ENCODE measurements around the gene SFMBT1. TPM values are rescaled to one million over a fixed set of nuclear protein-coding genes. Genes with fewer than 3 reads are reported as not detected.

Gene SFMBT1
- total RNA-seq, 1 experiment from 2014 or later, result 14.8 TPM

DNA sequence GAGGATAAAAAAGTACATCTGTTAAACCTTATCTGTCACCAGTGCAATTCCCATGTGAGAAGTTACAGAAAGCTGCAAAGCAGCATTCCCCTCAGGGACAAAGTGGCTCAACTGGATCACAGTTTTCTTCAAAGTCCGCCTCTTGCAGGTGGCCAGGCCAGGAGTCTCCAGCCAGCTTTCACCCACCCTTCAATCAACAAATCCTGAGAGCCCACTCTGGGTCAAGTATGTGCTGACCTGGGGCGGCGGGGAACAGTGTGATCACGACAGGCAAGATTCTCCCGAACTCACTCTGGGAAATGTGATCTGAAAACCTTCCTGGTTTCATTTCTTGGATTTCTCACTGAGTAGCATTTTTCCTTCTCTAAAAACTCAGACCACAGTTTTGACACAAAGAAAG is 45.1 kb upstream of the SFMBT1 start:
- H4K20me1 ChIP-seq (ENCODE audit: insufficient read depth), result no peaks in the 10 kb centered on the region
- no peaks in the 10 kb centered on the region for H3K4me1 ChIP-seq (ENCODE audit: control insufficient read depth in 1 of 2, insufficient read depth in 2 of 2, low read length in 2 of 2)
- TF ChIP-seq SRF (IDR thresholded peaks at IDR 0.05; ENCODE audit: low read depth) (no peak), POLR2AphosphoS5 (IDR thresholded peaks at IDR 0.05; ENCODE audit: low read depth, low read length) (no peak), EZH2phosphoT487 (IDR thresholded peaks at IDR 0.05; ENCODE audit: borderline replicate concordance) (no peak), POLR2A (IDR thresholded peaks at IDR 0.05; ENCODE audit: borderline replicate concordance, extremely low read depth, insufficient read depth, insufficient read length) (no peak), SP1 (IDR thresholded peaks at IDR 0.05; ENCODE audit: low read depth) (no peak), EGR1 (IDR thresholded peaks at IDR 0.05; ENCODE audit: low read depth) (no peak), YY1 (IDR thresholded peaks at IDR 0.05; ENCODE audit: extremely low read depth, insufficient replicate concordance, low read depth, low read length) (no peak), JUND (IDR thresholded peaks at IDR 0.05) (no peak), ZFX (IDR thresholded peaks at IDR 0.05) (no peak), CBX3 (IDR thresholded peaks at IDR 0.05; ENCODE audit: low read depth) (no peak), EZH2 (IDR thresholded peaks at IDR 0.05) (no peak)
- DNase-seq (ENCODE audit: low read depth, low spot score) (no peak), ATAC-seq (no peak)
- no peaks in the 10 kb centered on the region for H3K9me2 ChIP-seq (ENCODE audit: insufficient read depth)
- POLR2A ChIA-PET, result no interaction called here
- intact Hi-C loops (cut with micrococcal nuclease), result no loop called here
- H3K36me3 ChIP-seq (ENCODE audit: control insufficient read depth in 1 of 2, insufficient read depth in 2 of 2, low read length in 2 of 2), result peaks cover 0 to 13% of the 10 kb centered on the region in 2 experiments; a peak in 2 of 4 replicates
- no peaks in the 10 kb centered on the region for H3K9me3 ChIP-seq (ENCODE audit: control insufficient read depth in 1 of 2, insufficient read depth in 1 of 2, low read depth in 1 of 2, low read length in 2 of 2)
- no peaks in the 10 kb centered on the region for H3K79me2 ChIP-seq (ENCODE audit: insufficient read depth, low read length)
- no peak overlapping the region for H3K9ac ChIP-seq (ENCODE audit: low read length)
- H3K4me2 ChIP-seq (ENCODE audit: low read length), result no peak overlapping the region
- BruUV-seq (replicated peaks), result no TSS peak
- no peaks in the 10 kb centered on the region for H3K27me3 ChIP-seq (ENCODE audit: insufficient read depth, low read length)
- no peak overlapping the region for H2AFZ ChIP-seq (ENCODE audit: low read depth, low read length, poor library complexity, severe bottlenecking)
- H3K27ac ChIP-seq (ENCODE audit: low read depth, low read length), result no peak overlapping the region
- CTCF ChIA-PET, result no interaction called here
- no peak overlapping the region for H3K4me3 ChIP-seq (replicated peaks in 1 of 2; ENCODE audit: low read depth in 1 of 2, low read length in 2 of 2)
- RAD21 ChIA-PET (ENCODE audit: low non-redundant PET in 1 of 2, low total read pairs in 2 of 2, uncharacterized antibody in 2 of 2, unreplicated experiment in 2 of 2), result no interaction called here

DNA sequence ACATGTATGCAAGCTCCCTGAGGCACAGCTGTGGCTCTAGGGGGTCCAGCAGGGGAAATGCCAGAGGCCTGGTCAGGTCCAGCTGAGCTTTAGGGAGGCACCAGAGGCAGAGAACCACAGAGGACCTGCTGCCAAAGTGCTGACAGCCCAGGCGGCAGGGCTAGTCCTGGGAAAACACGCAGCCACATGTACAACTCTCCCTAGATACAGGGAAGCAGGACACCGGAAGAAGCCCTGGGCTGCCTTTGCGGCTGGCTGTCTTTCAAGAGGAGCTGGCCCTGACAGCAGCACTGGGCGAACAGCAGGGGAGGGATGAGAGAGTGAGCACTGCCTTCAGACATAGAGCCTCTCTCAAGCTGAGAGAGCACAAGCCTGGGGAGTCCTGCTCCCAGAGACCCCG is 43.6 kb upstream of the SFMBT1 start:
- Histone ChIP-seq H3K9ac (ENCODE audit: low read length) (no peak overlapping the region), H3K27me3 (ENCODE audit: insufficient read depth, low read length) (no peaks in the 10 kb centered on the region), H3K36me3 (ENCODE audit: control insufficient read depth in 1 of 2, insufficient read depth in 2 of 2, low read length in 2 of 2) (peaks cover 0 to 13% of the 10 kb centered on the region in 2 experiments; a peak in 2 of 4 replicates), H3K27ac (ENCODE audit: low read depth, low read length) (no peak overlapping the region), H3K4me3 (replicated peaks in 1 of 2; ENCODE audit: low read depth in 1 of 2, low read length in 2 of 2) (no peak overlapping the region), H3K4me2 (ENCODE audit: low read length) (no peak overlapping the region), H3K4me1 (ENCODE audit: control insufficient read depth in 1 of 2, insufficient read depth in 2 of 2, low read length in 2 of 2) (peaks cover 0 to 5% of the 10 kb centered on the region in 2 experiments; a peak in 2 of 4 replicates), H3K9me3 (ENCODE audit: control insufficient read depth in 1 of 2, insufficient read depth in 1 of 2, low read depth in 1 of 2, low read length in 2 of 2) (no peaks in the 10 kb centered on the region), H3K79me2 (ENCODE audit: insufficient read depth, low read length) (no peaks in the 10 kb centered on the region), H3K9me2 (ENCODE audit: insufficient read depth) (no peaks in the 10 kb centered on the region), H4K20me1 (ENCODE audit: insufficient read depth) (no peaks in the 10 kb centered on the region), H2AFZ (ENCODE audit: low read depth, low read length, poor library complexity, severe bottlenecking) (no peak overlapping the region)
- POLR2A ChIA-PET, result no interaction called here
- CTCF ChIA-PET, result no interaction called here
- no peak for TF ChIP-seq EZH2 (IDR thresholded peaks at IDR 0.05)
- TF ChIP-seq, protein P1, sequence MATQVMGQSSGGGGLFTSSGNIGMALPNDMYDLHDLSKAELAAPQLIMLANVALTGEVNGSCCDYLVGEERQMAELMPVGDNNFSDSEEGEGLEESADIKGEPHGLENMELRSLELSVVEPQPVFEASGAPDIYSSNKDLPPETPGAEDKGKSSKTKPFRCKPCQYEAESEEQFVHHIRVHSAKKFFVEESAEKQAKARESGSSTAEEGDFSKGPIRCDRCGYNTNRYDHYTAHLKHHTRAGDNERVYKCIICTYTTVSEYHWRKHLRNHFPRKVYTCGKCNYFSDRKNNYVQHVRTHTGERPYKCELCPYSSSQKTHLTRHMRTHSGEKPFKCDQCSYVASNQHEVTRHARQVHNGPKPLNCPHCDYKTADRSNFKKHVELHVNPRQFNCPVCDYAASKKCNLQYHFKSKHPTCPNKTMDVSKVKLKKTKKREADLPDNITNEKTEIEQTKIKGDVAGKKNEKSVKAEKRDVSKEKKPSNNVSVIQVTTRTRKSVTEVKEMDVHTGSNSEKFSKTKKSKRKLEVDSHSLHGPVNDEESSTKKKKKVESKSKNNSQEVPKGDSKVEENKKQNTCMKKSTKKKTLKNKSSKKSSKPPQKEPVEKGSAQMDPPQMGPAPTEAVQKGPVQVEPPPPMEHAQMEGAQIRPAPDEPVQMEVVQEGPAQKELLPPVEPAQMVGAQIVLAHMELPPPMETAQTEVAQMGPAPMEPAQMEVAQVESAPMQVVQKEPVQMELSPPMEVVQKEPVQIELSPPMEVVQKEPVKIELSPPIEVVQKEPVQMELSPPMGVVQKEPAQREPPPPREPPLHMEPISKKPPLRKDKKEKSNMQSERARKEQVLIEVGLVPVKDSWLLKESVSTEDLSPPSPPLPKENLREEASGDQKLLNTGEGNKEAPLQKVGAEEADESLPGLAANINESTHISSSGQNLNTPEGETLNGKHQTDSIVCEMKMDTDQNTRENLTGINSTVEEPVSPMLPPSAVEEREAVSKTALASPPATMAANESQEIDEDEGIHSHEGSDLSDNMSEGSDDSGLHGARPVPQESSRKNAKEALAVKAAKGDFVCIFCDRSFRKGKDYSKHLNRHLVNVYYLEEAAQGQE (IDR thresholded peaks at IDR 0.05; ENCODE audit: low read depth), result no peak
- no peak for TF ChIP-seq RAD21 (IDR thresholded peaks at IDR 0.05; ENCODE audit: low read depth)
- TF ChIP-seq TCF7L2 (IDR thresholded peaks at IDR 0.05; ENCODE audit: borderline replicate concordance, extremely low read depth, insufficient read depth, insufficient read length), result no peak
- TF ChIP-seq ELF1 (IDR thresholded peaks at IDR 0.05; ENCODE audit: borderline replicate concordance, low read depth), result no peak
- no peak for DNase-seq (ENCODE audit: low read depth, low spot score)
- RAD21 ChIA-PET (ENCODE audit: low non-redundant PET in 1 of 2, low total read pairs in 2 of 2, uncharacterized antibody in 2 of 2, unreplicated experiment in 2 of 2), result no interaction called here
- intact Hi-C loops (cut with micrococcal nuclease), result no loop called here
- ATAC-seq, result no peak
- BruUV-seq (replicated peaks), result no TSS peak
